ENCODE results near the gene SEC11A. TPM values are rescaled to one million over a fixed set of nuclear protein-coding genes. Genes with fewer than 3 reads are reported as not detected.
"Not testable (repeated sequence)": the region's sequence is repeated elsewhere in the genome, so short reads cannot be mapped to it uniquely, and the experiment has no call there.

The SEC11A gene
- polyA plus RNA-seq, result 117 TPM

DNA sequence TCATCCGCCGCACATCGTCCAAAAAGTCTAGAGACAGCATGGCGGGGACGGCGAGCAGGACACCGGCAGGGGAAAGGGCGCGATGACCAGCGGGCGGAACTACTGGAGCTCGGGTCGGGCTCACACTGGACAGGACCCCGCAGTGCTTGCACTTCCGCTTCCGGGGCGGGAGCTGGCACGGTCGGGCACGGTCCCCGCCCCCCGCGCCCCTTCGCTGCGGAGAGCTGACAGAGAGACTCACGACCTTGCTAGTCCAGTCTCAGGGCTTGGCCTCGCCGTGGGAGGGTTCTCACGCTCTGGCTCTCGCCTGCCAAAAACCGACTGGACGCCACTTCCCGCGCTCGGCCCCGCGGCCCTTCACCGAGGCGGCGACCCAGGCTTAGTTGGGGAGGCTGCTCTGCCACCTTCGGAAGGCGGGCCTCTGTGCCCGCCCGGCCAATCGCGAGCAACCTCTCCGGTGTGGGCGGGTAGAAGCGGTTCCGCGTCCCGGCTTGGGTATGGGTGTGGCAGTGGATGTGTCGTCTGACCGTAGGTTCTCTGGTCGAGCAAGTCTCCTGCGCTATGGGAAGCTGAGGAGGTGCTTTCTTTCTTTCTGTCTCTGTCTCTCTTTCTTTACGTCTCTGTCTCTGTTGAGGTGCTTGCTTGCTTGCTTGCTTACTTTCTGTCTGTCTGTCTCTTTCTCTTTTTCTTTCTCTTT is at the start of gene SEC11A:
Gene SEC11A (minus strand): TSS at position 104 of the 697 bp plus-strand sequence. CDS start 64 bp downstream, at position 40.
- Mint-ChIP-seq H3K4me1 (peaks cover 20 to 27% (median 26%) of the 10 kb centered on the region in 3 donors), H3K27me3 (no peaks in the 10 kb centered on the region), H3K9me3 (no peaks in the 10 kb centered on the region), H3K36me3 (no peaks in the 10 kb centered on the region), H3K27ac (peak within 1 kb of the TSS; percentile 83 to 99 (median 98)), H3K4me3 (peak within 1 kb of the TSS; percentile 94 to 99 (median 97))

DNA sequence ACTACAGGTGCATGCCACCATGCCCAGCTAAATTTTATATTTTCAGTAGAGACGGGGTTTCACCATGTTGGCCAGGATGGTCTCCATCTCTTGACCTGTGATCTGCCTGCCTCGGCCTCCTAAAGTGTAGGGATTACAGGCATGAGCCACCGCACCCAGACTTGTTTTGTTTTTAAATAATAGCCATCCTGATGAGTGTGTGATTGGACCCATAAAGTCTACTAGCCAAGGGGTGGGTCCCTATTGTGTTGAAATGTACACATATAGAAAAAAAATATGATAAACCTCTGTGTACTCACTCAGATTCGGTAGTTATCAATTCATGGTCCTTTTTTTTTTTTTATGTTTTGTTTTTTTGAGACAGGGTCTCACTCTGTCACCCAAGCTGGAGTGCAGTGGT is 49.7 kb upstream of the SEC11A start:
- H3K27ac Mint-ChIP-seq, result no peak overlapping the region
- no peaks in the 10 kb centered on the region for H3K27me3 Mint-ChIP-seq
- H3K4me1 Mint-ChIP-seq, result peaks cover 18 to 26% (median 20%) of the 10 kb centered on the region in 3 donors
- H3K36me3 Mint-ChIP-seq, result peaks cover 17% of the 10 kb centered on the region
- no peak overlapping the region for H3K4me3 Mint-ChIP-seq
- no peaks in the 10 kb centered on the region for H3K9me3 Mint-ChIP-seq

DNA sequence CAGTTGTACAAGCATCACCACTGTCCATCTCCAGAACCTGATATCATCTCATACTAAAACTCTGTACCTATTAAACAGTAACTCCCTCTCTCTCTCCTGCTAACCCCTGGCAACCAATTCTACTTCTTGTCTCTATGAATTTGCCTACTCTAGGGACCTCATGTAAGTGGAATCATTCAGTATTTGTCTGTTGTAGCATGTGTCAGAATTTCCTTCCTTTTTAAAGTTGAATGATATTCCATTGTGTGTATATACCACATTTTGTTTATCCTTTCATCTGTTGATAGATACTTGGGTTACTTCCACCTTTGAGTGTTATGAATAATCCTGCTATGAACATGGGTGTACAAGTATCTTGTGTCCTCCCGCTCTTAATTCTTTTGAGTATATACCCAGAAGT is 49.0 kb upstream of the SEC11A start:
- Mint-ChIP-seq H3K36me3 (peaks cover 15% of the 10 kb centered on the region), H3K9me3 (no peaks in the 10 kb centered on the region), H3K27ac (peak overlapping the region in 1 of 3 donors; percentile 28), H3K4me1 (peaks cover 16 to 25% (median 17%) of the 10 kb centered on the region in 3 donors), H3K27me3 (no peaks in the 10 kb centered on the region), H3K4me3 (no peak overlapping the region)

DNA sequence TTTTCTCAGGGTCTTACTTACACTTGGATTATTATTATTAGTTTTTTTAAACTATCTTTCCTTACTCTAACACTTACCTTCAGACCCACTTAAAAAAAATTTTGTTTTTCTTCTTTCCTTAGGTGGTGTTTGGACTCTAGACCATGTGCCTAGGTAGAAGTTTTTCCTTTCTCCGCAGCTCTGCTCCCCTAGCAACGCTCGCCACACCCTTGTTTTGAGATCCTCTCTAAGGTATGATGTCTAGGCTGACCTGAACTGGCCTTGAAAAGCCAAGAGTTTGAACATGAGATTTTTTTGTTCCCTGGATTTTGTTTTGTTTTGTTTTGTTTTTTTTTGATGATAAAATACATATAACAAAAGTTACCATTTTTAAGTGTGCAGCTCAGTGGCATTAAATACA is 48.6 kb upstream of the SEC11A start:
- Mint-ChIP-seq H3K27me3 (no peaks in the 10 kb centered on the region), H3K4me3 (no peak overlapping the region), H3K9me3 (no peaks in the 10 kb centered on the region), H3K4me1 (peaks cover 16 to 26% (median 18%) of the 10 kb centered on the region in 3 donors), H3K27ac (peak overlapping the region in 2 of 3 donors; percentile 28 to 76), H3K36me3 (peaks cover 12% of the 10 kb centered on the region)

DNA sequence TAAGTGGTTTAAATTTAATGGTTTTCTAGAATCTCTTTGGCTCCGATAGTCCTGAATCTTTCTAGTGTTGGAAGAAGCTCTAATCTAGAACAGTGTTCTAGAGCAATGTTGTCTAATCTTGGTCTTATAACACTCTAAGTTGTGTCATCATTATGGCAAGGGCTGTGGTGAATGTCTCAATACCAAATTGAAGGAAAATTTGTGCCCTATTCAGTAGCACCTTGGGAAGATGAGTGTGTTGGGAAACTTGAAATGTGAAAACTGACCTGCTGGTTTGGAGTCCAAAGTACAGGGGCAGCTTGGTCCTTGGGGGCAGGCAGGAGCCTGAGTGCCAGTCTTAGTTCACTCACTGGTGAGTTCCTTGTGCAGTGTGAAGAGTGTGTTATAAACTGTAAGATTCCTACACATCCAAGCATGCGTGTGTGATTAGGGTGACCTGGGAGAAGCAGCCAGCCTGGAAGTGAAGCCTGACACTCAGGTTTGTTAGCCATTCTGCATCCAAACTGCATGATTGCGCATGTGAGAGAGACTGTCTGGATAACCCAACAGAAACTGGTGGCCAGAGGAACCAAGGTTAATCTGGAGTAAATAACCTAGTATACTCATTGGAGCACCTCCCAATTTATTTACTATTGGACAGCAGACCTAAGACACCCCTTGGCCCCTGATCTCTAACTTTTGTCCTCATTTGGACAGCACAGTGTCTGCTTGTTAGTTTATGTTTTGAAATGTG is 47.1 kb upstream of the SEC11A start:
- peaks cover 8% of the 10 kb centered on the region for H3K36me3 Mint-ChIP-seq
- H3K27me3 Mint-ChIP-seq, result no peaks in the 10 kb centered on the region
- H3K4me1 Mint-ChIP-seq, result peaks cover 19 to 29% (median 22%) of the 10 kb centered on the region in 3 donors
- H3K4me3 Mint-ChIP-seq, result no peak overlapping the region
- H3K9me3 Mint-ChIP-seq, result no peaks in the 10 kb centered on the region
- H3K27ac Mint-ChIP-seq, result no peak overlapping the region

DNA sequence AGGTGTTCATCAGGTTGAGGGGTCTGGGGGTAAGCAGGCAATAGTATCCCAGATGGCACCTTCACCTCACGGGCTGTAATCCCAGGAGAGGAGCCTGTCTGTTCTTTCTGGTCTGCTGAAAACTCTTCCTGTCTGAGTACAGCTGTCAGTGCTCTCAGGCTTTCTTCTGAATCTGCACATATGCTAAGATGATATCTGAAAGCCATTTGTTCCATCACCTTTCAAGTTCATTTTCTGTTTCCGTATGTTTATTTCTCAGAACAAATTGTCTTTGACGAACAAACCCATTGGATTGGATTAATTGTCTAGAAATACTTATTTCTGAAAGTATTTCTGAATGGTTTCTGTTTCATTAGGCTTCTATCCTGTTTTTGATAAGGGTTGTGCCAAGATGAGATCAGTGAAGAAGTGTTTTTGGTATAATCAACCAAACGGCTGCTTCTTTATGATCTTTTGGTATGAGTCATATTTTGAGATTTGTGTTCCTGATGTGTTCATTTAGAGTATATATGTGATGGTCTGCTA is 45.7 kb upstream of the SEC11A start:
- peaks cover 19 to 29% (median 24%) of the 10 kb centered on the region in 3 donors for H3K4me1 Mint-ChIP-seq
- H3K4me3 Mint-ChIP-seq, result no peak overlapping the region
- no peaks in the 10 kb centered on the region for H3K9me3 Mint-ChIP-seq
- no peaks in the 10 kb centered on the region for H3K27me3 Mint-ChIP-seq
- H3K36me3 Mint-ChIP-seq, result peaks cover 4% of the 10 kb centered on the region
- H3K27ac Mint-ChIP-seq, result no peak overlapping the region

DNA sequence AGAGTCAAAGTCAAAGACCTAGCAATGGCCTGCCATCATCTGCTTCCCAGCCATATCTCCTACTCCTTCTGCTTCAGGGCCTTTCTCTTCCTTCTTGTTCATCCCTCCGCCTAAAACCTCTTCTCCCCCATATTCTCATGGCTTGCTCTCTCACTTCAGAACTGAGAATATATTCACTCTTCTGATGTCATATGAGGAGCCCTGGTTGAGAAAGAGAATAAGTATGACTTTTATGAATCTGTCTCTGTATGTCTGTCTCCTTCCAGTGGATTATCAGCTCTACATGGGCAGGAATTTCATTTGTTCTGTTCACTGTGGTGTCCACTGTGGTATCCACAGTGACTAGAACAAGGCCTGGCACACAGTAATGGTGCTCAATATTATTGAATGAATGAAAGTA is 44.3 kb upstream of the SEC11A start:
- Mint-ChIP-seq H3K27me3 (no peaks in the 10 kb centered on the region), H3K36me3 (peaks cover 4% of the 10 kb centered on the region), H3K4me1 (peaks cover 26 to 33% (median 29%) of the 10 kb centered on the region in 3 donors), H3K27ac (no peak overlapping the region), H3K9me3 (no peaks in the 10 kb centered on the region), H3K4me3 (no peak overlapping the region)

DNA sequence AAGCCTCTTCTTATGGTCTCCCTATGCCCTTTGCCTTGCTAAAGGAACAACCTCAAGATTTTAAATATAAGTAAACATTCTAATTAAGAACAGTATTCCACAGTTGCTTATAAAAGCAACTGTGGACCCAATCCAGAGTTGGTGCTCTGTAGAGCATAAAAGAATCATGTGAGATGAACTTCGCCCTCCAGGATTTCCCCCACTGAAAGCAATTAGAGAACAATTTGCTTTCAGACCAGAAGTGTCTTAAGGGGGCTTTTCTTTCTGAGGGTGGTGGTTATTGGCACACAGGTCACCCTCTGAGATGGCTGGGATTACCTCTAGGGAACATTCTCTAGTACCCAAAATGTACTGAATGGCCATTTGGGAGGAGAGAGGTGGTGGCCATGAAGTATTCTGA is 43.1 kb upstream of the SEC11A start:
- H3K4me3 Mint-ChIP-seq, result no peak overlapping the region
- H3K27ac Mint-ChIP-seq, result peak overlapping the region in 1 of 3 donors; percentile 80
- peaks cover 23 to 26% (median 23%) of the 10 kb centered on the region in 3 donors for H3K4me1 Mint-ChIP-seq
- no peaks in the 10 kb centered on the region for H3K9me3 Mint-ChIP-seq
- no peaks in the 10 kb centered on the region for H3K27me3 Mint-ChIP-seq
- H3K36me3 Mint-ChIP-seq, result peaks cover 1% of the 10 kb centered on the region

DNA sequence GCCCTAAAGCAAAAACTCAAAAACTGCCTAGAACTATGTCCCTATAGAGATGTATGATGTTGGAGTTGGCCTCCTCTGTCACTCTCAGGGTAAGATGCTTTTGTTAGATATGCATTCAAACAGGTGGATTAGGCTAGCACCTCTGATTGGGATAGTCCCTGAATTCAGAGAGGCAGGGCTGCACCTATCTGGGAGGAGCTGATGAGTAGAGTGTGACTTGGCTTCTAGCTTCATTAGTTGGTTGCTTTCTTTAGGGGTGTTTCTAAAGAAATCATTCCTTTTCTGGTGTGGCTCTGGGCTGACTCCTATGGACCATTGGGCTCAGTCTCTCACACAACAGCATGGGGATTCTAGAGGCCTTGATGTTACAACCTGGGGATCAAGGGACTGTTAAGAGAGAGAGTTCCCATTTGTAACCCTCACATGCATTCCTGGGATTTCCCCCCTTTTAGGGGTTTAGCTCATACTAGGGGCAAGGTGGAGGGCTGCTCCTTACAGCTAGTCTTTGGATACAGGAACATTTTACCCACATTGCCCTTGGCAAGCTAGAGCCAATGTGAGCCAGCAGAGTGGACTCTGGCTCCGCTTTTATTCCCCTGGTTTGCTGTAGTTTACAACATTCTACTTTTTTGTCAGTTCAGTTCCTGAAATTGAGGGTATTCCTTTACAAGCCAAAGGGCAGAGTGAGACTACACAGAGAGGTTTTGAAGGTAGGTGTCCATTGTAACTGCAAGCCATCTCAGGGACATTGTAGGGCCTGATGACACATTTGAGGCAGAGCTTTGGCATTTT is 40.0 kb upstream of the SEC11A start:
- H3K9me3 Mint-ChIP-seq, result no peaks in the 10 kb centered on the region
- no peak overlapping the region for H3K27ac Mint-ChIP-seq
- peaks cover 7% of the 10 kb centered on the region for H3K36me3 Mint-ChIP-seq
- H3K4me1 Mint-ChIP-seq, result peaks cover 38 to 48% (median 40%) of the 10 kb centered on the region in 3 donors
- H3K27me3 Mint-ChIP-seq, result no peaks in the 10 kb centered on the region
- H3K4me3 Mint-ChIP-seq, result peak overlapping the region in 1 of 4 donors; percentile 63

DNA sequence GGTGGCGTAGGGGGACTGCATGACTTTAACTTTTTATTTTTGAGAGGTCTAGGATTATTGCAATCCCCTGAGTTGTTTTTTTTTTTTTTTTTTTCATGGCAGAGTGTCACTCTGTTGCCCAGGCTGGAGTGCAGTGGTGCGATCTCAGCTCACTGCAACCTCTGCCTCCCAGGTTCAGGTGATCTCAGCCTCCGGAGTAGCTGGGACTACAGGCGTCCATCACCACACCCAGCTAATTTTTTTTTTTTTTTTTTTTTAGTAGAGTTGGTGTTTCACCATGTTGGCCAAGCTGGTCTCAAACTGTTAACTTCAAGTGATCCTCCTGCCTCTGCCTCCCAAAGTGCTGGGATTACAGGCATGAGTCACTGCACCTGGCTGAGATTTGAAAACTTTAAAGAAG is 39.0 kb upstream of the SEC11A start:
- not testable (repeated sequence) for H3K27ac Mint-ChIP-seq, H3K9me3 Mint-ChIP-seq, H3K36me3 Mint-ChIP-seq, H3K27me3 Mint-ChIP-seq, H3K4me3 Mint-ChIP-seq
- peaks cover 45 to 54% (median 49%) of the 10 kb centered on the region in 3 donors for H3K4me1 Mint-ChIP-seq

DNA sequence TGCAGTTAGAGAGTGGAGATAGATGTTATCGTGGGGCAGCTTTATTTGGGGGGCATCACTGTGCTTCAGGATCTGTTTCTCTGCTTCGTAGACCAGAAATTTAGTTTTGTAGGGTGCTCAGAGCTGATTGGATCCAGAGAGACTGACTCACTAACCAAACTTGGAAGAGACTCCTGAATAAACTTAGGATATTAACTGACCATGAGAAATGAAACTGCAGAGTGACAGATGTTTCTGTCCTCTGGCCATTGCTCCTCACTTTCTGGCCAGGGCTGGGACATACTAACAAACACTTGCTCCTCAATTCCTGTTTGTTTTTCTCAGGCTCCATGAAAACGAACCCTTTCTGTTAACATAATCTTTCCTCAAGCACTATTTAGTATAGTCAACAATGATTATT is 36.8 kb upstream of the SEC11A start:
- H3K36me3 Mint-ChIP-seq, result peaks cover 6% of the 10 kb centered on the region
- peaks cover 44 to 53% (median 45%) of the 10 kb centered on the region in 3 donors for H3K4me1 Mint-ChIP-seq
- peak overlapping the region in 1 of 3 donors; percentile 73 for H3K27ac Mint-ChIP-seq
- H3K27me3 Mint-ChIP-seq, result no peaks in the 10 kb centered on the region
- H3K9me3 Mint-ChIP-seq, result no peaks in the 10 kb centered on the region
- H3K4me3 Mint-ChIP-seq, result peak overlapping the region in 3 of 4 donors; percentile 54 to 84 (median 78)

DNA sequence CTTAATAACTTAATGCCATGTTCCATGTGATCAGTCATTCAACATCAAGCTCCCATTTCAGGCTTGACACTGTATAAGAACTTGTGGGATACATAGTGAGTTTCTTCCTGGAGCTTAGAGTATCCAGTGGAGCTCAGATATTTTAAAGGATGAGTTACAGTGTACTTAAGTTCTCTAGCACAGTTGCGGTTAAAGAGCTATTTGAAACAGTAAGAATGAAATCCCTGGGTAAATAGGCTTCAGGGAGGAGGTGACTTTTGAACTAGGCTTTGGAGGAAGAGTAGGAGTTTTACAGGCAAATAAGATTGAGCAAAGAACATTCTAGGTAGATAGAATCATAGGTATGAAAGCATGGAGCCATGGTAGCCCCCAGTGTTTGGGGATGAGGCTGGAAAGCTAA is 36.3 kb upstream of the SEC11A start:
- peak overlapping the region in 3 of 4 donors; percentile 25 to 78 (median 54) for H3K4me3 Mint-ChIP-seq
- peak overlapping the region; percentile 26 to 73 (median 28) for H3K27ac Mint-ChIP-seq
- peaks cover 6% of the 10 kb centered on the region for H3K36me3 Mint-ChIP-seq
- peaks cover 47 to 58% (median 50%) of the 10 kb centered on the region in 3 donors for H3K4me1 Mint-ChIP-seq
- H3K9me3 Mint-ChIP-seq, result no peaks in the 10 kb centered on the region
- no peaks in the 10 kb centered on the region for H3K27me3 Mint-ChIP-seq

DNA sequence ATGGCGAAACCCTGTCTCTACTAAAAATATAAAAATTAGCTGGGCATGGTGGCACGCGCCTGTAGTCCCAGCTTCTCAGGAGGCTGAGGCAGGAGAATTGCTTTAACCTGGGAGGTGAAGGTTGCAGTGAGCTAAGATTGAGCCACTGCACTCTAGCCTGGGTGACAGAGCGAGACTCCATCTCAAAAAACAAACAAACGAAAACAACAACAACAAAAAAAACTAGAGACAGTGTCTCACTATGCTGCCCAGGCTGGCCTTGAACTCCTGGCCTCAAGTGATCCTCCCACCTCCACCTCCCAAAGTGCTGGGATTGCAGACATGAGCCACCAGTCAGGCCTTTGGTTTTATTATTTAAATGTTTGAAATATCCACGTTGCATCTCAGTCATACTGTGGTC is 35.8 kb upstream of the SEC11A start:
- peak overlapping the region in 2 of 3 donors; percentile 26 to 73 for H3K27ac Mint-ChIP-seq
- H3K9me3 Mint-ChIP-seq, H3K36me3 Mint-ChIP-seq, H3K27me3 Mint-ChIP-seq: not testable (repeated sequence)
- H3K4me3 Mint-ChIP-seq, result peak overlapping the region in 3 of 4 donors; percentile 25 to 78 (median 54)
- H3K4me1 Mint-ChIP-seq, result peaks cover 47 to 59% (median 52%) of the 10 kb centered on the region in 3 donors

DNA sequence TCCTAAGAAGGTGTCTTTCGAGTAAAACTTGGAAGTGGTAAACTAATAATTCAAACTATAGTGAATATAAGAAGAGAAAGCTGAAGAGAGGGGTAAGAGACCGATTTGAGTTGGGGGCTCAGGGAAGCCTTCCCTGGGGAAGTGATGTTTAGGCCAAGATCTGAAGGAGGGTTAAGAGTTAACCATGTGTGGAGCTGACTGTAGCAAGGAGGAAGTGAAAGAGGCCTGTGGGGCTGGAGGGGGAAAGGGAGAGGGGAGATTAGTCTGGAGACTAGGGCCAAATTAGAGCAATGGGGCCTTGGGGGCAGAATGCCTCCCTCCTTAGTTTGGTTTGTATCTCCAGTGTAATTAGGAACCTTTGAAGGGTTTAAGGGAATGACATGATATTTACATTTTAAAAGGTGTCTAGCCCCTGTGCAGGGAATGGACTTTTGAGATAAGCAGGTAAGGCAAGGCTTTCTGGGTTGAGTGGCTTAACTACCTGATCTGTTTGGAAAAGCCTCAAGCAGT is 34.7 kb upstream of the SEC11A start:
- Mint-ChIP-seq H3K4me1 (peaks cover 44 to 56% (median 45%) of the 10 kb centered on the region in 3 donors), H3K36me3 (peaks cover 6% of the 10 kb centered on the region), H3K9me3 (no peaks in the 10 kb centered on the region), H3K4me3 (peak overlapping the region; percentile 88 to 97 (median 93)), H3K27ac (peak overlapping the region; percentile 32 to 84 (median 61)), H3K27me3 (no peaks in the 10 kb centered on the region)
